Breast epithelium (tissue), 3 donors: ENCODE results near the gene EHMT1.

ENCODE experiments used
- POLR2AphosphoS5 ChIP-seq, 3 donors: sonication (generic); formaldehyde crosslinking; IDR thresholded peaks; one replicate each; pipeline ENCODE4 v1.6.1; 2017; ENCODE audit warnings: antibody characterized with exemption in 3 of 3
- TF ChIP-seq, protein P1 (sequence below), 3 donors: fragments of 450-650 bp; IDR thresholded peaks; one replicate each; pipeline ENCODE4 v1.5.1; 2016 to 2017; ENCODE audit warnings: antibody characterized with exemption in 3 of 3, mild to moderate bottlenecking in 3 of 3, moderate library complexity in 3 of 3

DNA sequence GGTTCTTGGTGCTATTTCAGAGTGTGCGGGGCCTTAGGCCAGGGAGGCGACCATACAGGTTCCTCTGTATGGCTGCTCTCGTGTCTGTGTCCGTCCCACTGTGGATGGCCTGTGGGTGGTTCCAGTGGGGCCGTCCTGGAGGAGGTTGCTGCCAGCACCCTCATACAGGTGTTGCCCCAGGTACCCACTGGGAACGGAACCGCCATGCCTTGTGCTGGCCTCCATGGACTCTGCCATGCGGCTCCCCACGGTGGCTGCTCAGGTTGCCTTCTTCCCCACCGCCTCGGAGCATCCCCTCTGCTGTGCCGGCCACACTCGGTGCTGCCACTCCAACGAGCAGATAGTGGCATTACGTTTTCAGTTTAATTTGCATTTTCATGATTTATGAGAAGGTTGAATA, 129.5 kb downstream of the EHMT1 start:
- TF ChIP-seq, protein P1, sequence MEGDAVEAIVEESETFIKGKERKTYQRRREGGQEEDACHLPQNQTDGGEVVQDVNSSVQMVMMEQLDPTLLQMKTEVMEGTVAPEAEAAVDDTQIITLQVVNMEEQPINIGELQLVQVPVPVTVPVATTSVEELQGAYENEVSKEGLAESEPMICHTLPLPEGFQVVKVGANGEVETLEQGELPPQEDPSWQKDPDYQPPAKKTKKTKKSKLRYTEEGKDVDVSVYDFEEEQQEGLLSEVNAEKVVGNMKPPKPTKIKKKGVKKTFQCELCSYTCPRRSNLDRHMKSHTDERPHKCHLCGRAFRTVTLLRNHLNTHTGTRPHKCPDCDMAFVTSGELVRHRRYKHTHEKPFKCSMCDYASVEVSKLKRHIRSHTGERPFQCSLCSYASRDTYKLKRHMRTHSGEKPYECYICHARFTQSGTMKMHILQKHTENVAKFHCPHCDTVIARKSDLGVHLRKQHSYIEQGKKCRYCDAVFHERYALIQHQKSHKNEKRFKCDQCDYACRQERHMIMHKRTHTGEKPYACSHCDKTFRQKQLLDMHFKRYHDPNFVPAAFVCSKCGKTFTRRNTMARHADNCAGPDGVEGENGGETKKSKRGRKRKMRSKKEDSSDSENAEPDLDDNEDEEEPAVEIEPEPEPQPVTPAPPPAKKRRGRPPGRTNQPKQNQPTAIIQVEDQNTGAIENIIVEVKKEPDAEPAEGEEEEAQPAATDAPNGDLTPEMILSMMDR (IDR thresholded peaks at IDR 0.05): no peak
- TF ChIP-seq POLR2AphosphoS5 (IDR thresholded peaks at IDR 0.05): no peak
